GM10266 (cell line): Measurements from ENCODE around the gene GPC2.
"Not testable (repeated sequence)": the region's sequence is repeated elsewhere in the genome, so short reads cannot be mapped to it uniquely, and the experiment has no call there.

ENCODE experiments used
- DNase-seq: peaks from one replicate; pipeline ENCODE4 v3.0.0; 2012; ENCODE audit errors: extremely low spot score
- CTCF ChIP-seq: IDR thresholded peaks from 2 replicates; pipeline ENCODE4 v1.5.1; 2012; ENCODE audit warnings: mild to moderate bottlenecking, low read depth; ENCODE audit not compliant: control insufficient read depth, insufficient read depth; ENCODE audit errors: missing control alignments

GPC2 gene

GRCh38 chr7:100177045-100178001 is at the start of gene GPC2, which contains the start of gene STAG3:
GPC2 (minus strand) TSS chr7:100177381; CDS start chr7:100177199, 182 bp downstream.
STAG3 (plus strand) TSS chr7:100177918; CDS start chr7:100180557, 2,639 bp downstream.
- TF ChIP-seq CTCF = no peak
- peak; percentile 97 for DNase-seq

GRCh38 chr7:100224891-100225290 is 47.7 kb upstream of the GPC2 start:
- not testable (repeated sequence) for DNase-seq

- not testable (repeated sequence) for DNase-seq
Observed at GRCh38 chr7:100223376-100223927, 46.3 kb upstream of the GPC2 start.

- no peak for TF ChIP-seq CTCF
- no peak for DNase-seq
Observed at GRCh38 chr7:100222445-100223132, 45.4 kb upstream of the GPC2 start.

GRCh38 chr7:100221767-100222444 is 44.7 kb upstream of the GPC2 start:
- peak; percentile 44 for DNase-seq
- TF ChIP-seq CTCF = no peak

- peak; percentile 70 for DNase-seq
- no peak for TF ChIP-seq CTCF
Observed at GRCh38 chr7:100221231-100221718, 44.1 kb upstream of the GPC2 start.

- DNase-seq = no peak
- TF ChIP-seq CTCF = no peak
Observed at GRCh38 chr7:100220586-100221230, 43.5 kb upstream of the GPC2 start.

GRCh38 chr7:100219801-100220585 is 42.8 kb upstream of the GPC2 start, which contains the start of gene PVRIG:
PVRIG (plus strand) TSS chr7:100219949; CDS start chr7:100219971, 22 bp downstream.
- DNase-seq = not testable (repeated sequence)
